Astrocyte of the cerebellum (primary cell): Measurements from ENCODE around the gene PITPNC1.

Experiments
- DNase-seq: peaks from one replicate; pipeline ENCODE4 v3.0.0-alpha.2; 2011; ENCODE audit warnings: low read depth
- H3K4me3 ChIP-seq: 2 replicates; pipeline ENCODE4 v1.5.1; 2011; ENCODE audit warnings: mild to moderate bottlenecking, low read depth, low read length, moderate library complexity
- CTCF ChIP-seq: IDR thresholded peaks from 2 replicates; pipeline ENCODE4 v1.5.1; 2012; ENCODE audit warnings: low read length, low read depth, moderate library complexity, mild to moderate bottlenecking; ENCODE audit errors: missing control alignments
- in situ Hi-C: cut with HindIII; loops from 2 replicates; pipeline ENCODE4 v1.10.0; 2017; ENCODE audit warnings: low sequenced_read_pairs

Gene PITPNC1

GRCh38 chr17:67666028-67666427 is 288.9 kb downstream of the PITPNC1 start:
- H3K4me3 ChIP-seq: no peak overlapping the region
- no peak for DNase-seq
- TF ChIP-seq CTCF: no peak
- in situ Hi-C loops: no loop called here

DNA sequence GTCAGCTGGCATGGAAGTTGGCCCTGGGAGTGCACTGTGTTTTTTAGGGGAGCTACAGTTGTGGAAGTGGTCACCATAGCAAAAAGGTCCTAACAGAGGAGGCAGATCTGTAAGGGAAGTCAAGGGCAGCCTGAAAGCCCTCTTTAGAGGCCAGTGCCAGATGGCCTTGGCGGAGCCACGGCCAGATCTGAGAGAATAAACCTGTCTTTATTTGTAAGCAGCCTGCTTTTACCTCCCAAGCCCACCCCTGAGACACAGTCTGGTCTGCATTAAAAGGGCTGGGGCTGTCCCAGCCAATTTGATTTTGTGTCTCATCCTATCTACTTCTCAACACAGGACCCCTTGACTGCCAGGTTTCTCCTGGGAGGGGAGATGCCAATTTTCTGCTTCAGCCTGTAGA is 289.6 kb downstream of the PITPNC1 start:
- TF ChIP-seq CTCF: no peak
- no peak for DNase-seq
- in situ Hi-C loops: no loop called here
- H3K4me3 ChIP-seq: no peak overlapping the region

DNA sequence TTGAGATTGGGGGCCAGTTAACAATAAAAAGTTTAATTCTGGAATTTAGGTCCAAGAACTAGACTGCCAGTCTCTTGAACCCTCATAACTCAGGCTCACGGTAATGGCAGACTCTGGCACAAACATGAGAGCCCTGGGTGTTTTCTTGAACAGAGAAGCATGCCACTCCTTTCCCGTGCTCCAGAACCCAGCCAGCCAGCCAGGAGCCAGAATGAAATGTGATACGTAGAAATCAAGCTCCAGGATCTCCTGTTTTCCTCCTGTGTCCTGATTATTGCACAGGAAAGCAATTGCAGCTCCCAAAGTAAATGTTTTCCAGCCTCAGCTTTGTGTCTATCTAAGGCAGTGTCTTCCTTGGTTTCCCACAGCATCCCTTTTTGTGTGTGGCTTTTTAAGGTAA is 294.4 kb downstream of the PITPNC1 start:
- in situ Hi-C loops: no loop called here

DNA sequence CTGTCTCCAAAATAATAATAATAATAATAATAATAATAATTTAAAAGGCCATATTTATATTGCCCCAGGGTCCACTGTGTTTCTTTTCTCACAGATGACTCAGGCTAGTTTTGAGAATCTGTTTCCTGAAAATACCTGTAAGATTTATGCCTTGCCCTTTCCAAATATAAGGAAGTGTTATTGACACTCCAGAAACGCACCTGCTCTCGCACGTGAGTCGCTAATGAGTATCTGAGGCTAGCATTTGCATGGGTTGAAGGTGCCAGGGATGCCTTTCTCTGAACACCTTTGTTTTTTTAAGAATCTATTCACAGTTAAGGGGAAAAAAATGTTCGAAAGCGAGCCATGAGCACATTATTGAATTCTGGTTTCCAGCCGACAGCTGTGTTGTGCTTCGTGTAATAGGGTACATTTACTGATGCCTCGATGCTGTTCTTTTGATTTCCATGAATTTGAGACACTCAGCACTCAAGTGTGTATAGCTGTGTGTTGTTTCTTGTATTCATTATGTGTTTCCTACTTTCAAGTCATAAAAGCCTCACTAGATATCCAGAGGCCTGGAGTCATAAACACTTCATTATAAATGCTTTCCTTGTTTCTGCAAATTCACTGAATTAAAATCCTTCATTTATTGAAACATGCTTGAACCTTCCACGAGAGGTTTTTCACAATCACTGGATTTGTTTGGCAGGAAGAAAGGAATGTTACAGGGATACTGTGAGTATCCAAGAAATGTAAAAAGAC is 295.7 kb downstream of the PITPNC1 start:
- no peak overlapping the region for H3K4me3 ChIP-seq
- in situ Hi-C loops: no loop called here
- no peak for TF ChIP-seq CTCF
- DNase-seq: no peak

More for the DNA sequence above, 294.4 kb downstream of the PITPNC1 start:
- H3K4me3 ChIP-seq: no peak overlapping the region
- TF ChIP-seq CTCF: no peak
- no peak for DNase-seq

DNA sequence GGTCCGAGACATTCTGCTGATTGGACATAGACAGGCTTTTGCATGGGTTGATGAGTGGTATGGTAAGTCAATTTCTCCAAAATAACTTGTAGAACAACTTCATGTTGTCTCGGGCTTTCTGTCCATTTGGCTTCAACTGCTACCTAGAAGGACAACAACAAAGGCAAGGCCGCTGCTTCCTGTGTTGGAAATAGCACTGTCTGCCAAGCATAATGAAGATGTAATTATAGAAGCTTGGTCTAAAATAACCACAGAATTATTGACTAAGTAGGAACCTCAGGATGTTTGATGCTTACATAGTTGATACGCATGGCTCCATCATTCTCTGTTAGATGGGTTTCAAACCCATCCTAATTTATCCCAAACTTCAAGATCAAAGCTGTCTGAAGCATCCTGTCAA is 298.4 kb downstream of the PITPNC1 start:
- no peak for DNase-seq
- no peak overlapping the region for H3K4me3 ChIP-seq
- in situ Hi-C loops: no loop called here
- TF ChIP-seq CTCF: no peak

DNA sequence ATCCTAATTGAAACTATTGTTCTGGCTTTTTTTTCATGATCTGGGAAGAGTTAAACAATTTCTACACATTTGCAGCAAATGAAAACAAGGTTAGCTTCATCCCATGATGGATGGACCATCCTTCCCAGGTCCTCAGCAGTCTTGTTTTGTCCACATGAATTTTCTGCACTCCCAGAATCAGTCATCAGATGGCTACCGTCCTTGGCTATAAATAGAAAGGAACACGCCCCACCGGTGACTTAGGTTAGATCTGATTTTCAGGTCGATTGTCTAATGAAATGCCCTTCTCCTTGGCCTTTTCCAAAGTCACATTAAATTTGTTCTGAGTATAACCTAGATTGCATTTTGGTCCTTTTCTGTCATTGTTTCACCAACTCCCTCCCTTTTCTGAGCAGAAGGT is 299.2 kb downstream of the PITPNC1 start:
- TF ChIP-seq CTCF: no peak
- H3K4me3 ChIP-seq: no peak overlapping the region
- in situ Hi-C loops: no loop called here
- DNase-seq: no peak

- H3K4me3 ChIP-seq: no peak overlapping the region
- no peak for TF ChIP-seq CTCF
- in situ Hi-C loops: no loop called here
- no peak for DNase-seq
These were observed 301.3 kb downstream of the PITPNC1 start for GRCh38 chr17:67678414-67678813.
